Activated gamma-delta T cell treated with Interleukin-2 at 50 U/mL for 16 hours (primary cell): ENCODE measurements around the gene PDGFRA.
"Not testable (repeated sequence)": the region's sequence is repeated elsewhere in the genome, so short reads cannot be mapped to it uniquely, and the experiment has no call there.

Source experiments
- DNase-seq: peaks from one replicate; pipeline ENCODE4 v3.0.0-alpha.2; 2020

Gene PDGFRA

DNA sequence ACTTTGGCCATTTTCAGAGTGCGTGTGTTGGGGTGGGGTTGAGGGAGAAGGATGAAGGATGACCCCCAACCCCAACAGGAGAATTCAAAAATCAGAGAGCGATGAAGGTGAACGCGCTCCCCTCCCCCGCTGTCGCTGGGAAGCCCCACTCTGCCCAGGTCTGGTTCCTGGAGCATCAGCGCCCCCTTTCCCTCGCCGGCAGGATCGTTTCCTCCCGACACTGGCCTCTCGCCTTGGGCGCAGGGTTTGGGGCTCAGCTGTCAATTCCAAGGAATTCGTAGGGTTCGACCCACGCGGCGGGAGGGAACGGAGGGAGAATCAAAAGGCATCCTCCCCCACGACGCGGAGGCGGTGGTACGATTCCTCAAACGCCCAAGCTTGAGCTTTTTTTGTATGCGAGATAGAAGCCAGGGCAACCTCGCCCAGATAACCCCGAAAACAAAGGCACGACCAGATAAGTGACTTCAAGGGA, 1.0 kb upstream of the PDGFRA start:
- DNase-seq: no peak

GRCh38 chr4:54228546-54228945, 547 bp upstream of the PDGFRA start:
- no peak for DNase-seq

DNA sequence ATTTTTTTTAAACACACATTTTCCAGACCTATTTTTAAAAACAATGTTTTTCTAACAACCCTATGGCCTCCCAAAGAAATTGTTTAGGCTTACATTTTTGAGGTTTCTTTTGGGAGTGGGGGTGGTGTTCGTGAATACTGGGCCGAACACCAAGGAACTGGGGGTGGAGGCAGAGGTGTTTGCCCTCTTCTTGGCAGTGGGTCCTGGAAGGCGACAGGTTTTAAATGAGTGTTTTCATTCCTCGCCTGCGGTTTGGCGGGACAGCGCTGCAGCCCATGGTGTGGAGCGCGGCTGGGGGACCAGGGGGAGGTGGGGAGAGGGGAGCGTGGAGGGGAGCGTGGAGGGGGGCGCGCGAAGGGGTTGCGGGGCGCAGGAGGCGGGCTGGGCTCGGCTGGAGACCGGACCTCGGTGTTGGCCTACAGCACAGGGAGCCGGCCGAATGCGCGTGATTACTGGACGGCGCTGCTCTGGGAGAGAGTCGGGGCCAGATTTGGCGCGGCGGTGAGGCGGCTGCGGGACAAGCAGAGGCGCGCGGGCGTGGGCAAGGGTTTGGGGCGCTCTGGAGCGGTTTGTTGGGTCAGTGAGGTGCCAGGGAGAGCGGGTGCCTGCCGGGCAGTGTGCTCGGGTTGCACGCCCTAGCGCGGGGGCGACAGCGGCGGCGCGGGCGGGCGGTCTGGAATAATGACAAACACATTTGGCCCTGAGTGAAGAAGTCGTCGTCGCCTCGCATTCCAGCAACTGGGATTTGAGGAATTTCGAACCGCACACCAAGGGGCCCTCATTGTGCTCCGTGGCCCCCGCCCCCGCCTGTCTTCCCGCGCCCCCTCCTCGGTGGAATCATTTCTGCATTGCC, 764 bp downstream of the PDGFRA start:
- DNase-seq: no peak

DNA sequence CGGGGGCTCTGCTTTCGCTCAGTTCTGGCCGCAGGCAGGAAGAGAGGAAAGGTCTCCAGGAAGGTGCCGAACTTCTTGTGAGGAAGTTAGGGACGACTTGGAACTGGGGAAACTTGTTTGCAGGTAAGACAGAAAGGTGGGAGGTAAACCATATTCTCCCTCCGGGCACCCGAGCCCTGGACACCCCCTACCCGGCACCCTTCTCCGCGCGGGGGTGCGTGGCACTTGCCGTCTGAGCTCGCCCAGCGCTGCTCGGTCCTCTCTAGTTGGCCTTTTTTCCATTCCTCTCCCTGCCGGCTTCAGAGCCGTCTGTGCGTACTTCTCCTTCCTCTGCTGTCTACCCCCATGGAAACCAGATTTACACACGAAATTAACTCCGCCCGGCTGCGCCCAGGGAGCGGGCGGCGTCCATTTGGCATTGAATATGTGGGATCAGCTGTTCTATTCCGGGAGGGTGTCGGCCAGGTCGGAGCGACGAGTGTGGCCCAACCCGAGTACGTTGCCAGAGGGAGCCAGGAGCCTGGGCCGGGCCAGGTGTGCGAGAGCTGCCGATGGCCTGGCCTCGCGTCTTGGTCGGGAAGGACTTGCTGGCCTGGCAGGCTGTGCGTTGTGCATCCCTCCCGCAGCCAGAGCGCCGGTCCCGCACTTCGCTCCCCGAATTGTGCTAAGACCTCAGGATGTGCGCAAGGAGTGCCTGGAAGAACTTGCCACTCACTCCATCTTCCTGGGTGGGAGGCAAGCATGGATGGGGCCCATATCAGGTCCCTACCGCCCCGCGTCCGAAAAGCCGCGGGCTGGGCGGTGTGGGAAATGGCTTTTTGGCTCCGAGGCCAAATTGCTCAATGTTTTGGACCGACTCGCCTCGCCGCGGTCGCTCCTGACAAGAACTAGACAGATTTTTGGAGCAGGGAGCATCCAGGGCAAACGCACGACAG, 1.7 kb downstream of the PDGFRA start:
- no peak for DNase-seq

DNA sequence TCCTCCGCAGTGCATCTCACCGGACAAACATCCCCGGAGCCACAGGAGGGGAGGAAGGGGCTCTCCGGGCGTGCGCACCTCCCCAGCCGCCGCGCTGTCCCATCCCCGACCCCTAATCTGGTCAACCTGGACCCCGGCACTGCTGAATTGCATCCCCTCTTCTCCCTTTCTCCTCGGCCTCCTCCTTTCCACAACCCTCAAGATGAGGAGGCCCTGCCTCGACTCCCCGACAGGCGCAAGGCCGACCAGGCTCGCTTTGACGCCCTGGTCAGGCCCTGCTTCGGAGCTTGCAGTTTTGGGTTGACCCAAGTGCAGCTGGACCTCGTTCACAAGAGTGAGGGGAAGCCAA, 2.3 kb downstream of the PDGFRA start:
- DNase-seq: no peak

- DNase-seq: no peak
Measured at GRCh38 chr4:54231768-54232688, 2.9 kb downstream of the PDGFRA start.

GRCh38 chr4:54233277-54233696, 4.2 kb downstream of the PDGFRA start:
- peak; percentile 53 for DNase-seq

DNA sequence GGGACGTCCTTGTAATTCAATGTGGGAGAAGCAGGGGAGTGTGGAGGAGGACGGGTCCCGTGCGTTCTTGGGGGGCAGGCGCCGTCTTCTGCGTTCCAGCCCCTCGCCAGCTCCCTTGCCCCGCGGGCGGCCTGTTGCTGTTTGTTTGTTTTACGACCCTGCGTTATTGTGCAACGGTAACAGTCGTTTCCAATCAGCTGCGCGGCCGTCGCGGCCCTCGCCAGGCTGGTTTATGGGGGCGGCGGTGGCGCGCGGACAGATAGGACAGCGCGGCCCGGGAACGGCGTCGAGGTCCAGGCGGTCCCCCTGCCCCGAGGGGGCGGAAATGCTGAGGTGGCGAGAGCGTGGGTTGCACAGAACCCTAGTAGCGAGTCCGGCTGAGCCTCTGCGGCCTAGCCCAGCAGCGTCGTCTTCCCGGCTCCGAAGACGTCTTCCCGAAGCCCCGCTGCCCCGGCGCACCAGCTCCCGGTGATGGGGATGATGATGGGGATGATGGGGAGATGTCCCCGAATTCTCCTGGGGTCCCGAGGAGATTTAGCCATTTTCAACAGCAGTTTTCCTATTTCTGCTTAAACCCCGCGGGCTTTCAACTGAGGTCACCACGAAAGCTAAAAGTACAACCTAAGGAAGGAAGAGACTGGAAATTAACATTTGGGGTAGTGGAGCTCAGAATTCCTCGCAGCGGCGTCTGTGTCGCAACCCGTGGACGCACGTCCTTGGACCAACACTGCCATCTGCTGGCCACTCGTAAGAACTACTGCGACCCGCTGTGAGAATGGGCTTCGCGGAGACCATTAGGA, 4.8 kb downstream of the PDGFRA start:
- peak; percentile 66 for DNase-seq

- no peak for DNase-seq
Measured at GRCh38 chr4:54234497-54235205, 5.6 kb downstream of the PDGFRA start.

GRCh38 chr4:54236316-54236715, 7.2 kb downstream of the PDGFRA start:
- not testable (repeated sequence) for DNase-seq

DNA sequence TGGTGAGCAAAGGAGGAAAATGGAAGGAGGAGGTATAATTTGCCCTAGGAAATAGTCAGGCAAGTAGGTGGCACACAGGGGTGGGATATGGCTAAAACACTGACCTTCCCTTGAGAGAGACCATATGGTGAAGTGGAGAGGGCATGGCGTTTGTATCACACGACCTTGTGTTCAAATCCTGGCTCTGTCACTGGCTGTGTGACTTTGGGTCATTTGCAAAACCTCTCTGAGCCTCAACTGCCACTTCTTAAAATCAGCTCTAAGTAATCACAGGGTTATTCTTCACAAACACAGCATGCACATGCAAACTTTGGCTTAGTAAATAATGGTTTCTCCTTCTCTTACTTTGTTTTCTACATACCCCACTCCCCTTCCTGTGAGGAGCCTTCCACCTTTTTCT, 8.7 kb downstream of the PDGFRA start:
- DNase-seq: no peak

- DNase-seq: no peak
Measured at GRCh38 chr4:54238389-54238788, 9.3 kb downstream of the PDGFRA start.

GRCh38 chr4:54241268-54241823, 12.3 kb downstream of the PDGFRA start:
- not testable (repeated sequence) for DNase-seq

GRCh38 chr4:54243541-54243940, 14.4 kb downstream of the PDGFRA start:
- DNase-seq: not testable (repeated sequence)

DNA sequence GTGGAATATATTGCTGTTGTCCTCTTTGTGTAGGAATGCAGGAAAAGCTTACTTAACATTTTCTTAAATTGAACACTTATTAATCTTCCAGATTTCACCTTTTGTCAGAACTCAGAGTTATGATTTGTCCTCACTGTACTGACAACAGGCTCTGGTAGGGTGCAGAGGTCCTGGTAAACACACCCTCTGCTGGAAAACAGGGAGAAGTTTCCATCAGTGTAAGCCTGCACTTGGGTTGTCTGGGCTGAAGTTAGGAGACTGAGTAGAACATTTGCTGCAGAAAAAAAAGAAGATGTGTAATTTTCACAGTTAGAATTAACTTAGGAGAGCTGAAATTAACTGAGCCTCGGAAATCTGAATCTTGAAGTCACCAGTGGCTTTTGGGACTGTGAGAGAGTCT, 23.2 kb downstream of the PDGFRA start:
- DNase-seq: not testable (repeated sequence)

DNA sequence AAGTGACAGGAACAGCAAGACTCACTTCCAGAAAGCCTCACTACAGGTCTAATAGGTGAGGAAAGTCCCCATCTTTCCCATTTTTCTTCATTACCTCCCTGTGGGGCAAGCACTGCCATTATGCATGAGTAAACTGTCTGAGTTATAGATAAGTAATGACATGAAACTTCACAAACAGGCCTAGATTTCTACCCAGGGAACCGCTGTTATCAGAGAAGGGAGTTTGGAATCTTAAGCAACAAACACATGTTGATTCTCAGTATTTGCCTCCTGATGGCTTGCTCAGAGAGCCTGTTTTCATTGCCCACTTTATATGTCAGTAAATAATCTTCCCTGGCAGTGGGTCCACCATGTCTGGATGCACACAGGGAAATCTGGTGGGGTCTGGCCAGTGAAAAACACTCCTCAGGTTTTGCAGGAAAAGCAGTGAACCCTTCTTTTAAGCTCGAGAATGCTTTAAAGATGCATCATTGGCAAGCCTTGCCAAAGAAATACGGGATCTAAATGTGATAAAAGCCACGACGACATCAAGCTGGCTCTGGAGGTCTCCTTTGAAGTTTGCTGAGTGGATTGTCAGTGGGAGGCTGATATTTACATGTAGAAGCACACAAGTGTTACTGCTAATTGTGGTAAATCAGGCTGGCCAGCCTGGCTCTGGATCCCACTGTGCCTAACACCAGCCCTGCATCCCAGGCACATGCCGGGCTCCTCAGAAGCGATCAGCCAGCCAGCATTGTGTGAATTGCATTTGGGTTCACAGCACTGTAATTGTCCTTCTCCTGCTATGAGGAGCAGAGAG, 25.2 kb downstream of the PDGFRA start:
- no peak for DNase-seq

GRCh38 chr4:54254915-54255246, 25.8 kb downstream of the PDGFRA start:
- DNase-seq: no peak

GRCh38 chr4:54255881-54256280, 26.8 kb downstream of the PDGFRA start:
- no peak for DNase-seq

DNA sequence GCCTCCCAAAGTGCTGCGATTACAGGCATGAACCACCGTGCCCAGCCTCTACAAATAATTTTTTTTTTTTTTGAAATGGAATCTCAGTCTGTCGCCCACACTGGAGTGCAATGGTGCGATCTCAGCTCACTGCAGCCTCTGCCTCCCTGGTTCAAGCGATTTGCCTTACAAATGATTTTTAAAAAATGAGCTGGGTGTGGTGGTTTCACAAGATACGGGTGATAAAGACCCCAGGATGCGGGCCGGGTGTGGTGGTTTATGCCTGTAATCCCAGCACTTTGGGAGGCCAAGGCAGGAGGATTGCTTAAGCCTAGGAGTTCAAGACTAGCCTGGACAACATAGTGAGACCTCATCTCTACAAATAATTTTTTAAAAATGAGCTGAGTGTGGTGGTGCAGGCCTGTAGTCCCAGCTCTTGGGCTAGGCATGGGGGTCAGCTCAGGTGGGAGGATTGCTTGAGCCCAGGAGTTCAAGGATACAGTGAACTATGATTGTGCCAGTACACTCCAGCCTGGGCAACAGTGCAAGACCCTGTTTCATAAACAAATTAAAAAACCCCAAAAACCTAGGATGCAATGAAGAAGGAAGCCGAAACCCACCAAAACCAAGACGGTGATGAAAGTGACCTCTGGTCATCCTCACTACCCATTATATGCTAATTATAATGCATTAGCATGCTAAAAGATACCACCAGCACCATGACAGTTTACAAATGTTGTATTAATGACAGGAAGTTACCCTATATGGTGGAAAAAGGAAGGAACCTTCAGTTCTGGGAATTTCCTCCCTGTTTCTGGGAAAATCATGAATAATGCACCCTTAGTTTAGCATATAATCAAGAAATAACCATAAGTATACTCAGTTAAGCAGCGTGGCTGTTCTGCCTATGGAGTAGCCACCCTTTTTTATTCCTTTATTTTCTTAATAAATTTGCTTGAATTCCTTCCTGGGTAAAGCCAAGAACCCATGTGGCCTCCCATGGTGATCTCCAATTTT, 27.7 kb downstream of the PDGFRA start:
- DNase-seq: no peak
